ENCODE results near the gene TRMT11.
"Not testable (repeated sequence)": the region's sequence is repeated elsewhere in the genome, so short reads cannot be mapped to it uniquely, and the experiment has no call there.

The TRMT11 gene

DNA sequence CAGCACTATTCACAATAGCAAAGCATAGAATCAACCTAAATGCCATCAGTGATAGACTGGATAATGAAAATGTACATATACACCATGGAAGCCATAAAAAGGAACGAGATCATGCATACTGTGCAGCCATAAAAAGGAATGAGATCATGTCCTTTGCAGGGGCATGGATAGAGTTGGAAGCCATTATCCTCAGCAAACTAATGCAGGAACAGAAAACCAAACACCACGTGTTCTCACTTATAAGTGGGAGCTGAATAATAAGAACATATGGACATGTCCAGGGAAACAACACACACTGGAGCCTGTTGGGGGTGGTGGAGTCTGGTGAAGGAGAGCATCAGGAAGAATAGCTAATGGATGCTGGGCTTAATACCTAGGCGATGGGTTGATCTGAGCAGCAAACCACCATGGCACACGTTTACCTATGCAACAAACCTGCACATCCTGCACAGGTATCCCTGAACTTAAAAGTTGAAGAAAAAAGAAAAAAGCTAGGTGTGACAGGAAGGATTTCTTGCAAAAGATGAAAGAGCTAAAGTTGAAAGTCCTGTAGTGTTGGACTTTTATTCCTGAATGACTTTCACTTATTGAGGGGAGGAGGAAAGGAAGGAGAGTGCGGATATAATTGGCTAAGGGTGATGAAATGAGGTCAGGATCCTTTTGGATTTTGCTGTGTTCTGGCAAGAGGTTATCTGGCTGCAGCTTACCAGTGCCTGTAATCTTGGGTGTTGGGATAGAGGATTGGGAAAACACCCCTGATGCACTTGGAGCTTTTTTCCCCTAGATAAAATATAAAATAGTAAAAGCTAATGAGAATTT lies 8.5 kb downstream of the TRMT11 start:
- no peak for DNase-seq

DNA sequence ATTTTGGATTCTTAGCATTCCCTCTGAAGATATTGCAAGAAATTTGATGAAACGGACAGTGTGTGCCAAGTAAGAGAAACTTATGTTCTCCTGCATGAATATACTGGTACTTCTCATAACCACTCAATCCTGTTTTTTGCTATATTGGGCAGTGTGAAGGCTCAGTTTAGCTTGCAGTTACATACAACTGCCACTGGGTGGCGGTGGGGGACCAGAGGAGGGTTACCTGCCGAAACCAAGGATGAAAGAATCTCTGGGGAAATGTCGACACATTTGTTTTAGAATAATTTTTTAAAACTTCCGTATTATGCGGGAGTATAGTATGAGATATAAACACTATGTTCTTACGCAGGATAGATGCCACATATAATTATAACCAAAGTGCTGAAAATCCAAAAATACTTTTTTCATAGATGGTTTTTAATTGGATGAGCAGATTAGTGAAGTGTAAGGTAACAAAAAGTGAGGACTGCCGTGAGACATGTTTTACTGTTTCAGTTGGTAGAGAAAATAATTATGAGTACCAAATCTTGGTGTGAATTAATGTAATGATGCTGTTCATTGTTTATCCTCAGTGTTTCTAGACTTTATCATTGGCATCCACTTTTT lies 9.7 kb downstream of the TRMT11 start:
- DNase-seq: peak; percentile 64

DNA sequence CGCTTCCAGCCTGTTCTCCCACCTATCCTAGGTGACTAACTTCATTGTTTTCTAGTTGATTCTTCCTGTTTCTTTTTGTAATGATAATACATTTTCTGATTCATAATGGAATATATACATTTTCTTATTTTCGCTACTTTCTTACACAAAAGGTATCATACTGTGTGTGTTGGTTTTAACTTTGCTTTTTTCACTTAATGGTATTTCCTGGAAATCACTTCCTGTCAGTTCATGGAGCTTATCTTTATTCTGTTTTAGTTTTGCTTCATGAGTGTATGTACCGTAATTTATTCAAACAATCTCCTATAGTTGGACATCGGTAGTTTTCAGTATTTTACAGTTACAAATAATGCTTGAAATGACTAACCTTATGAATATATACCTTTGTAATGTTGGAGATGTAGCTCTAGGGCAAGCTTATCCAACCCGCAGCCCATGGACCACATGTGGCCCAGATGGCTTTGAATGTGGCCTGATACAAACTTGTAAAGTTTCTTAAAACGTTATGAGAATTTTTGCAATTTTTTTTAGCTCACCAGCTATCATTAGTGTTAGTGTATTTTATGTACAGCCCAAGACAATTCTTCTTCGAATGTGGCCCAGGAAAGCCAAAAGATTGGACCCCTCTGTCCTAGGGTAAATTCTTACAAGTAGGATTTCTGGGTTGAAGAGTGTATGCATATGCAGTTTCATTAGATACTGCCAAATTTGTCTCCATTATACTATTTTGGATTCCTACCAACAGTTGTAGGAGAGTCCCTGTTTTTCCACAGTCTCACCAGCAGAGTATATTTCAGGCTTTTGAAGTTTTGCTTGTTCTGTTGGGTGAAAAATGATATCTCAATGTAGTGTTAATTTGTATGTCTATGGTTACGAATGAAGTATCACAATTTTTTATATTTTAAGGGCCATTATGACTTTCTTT lies 16.7 kb downstream of the TRMT11 start:
- no peak for DNase-seq

DNA sequence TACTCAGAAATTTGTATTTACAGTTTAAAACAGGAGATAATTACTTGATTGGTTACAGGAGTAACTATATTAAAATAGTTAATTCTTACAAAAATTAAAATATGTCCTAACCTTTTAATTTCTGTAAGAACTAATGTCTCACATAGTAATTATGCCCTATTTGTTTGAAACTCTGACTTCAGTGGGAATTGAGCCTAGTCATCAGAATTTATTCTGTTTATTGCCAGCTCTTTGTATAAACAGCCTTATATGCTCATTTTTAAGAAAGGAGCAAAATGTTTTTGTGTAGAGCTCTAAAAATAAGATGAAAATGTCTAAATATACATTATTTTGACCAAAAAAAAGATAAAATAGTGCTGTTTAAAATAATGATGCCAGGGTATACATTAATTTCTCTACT lies 21.5 kb downstream of the TRMT11 start:
- DNase-seq: no peak

GRCh38 chr6:126010040-126010439 lies 23.7 kb downstream of the TRMT11 start:
- DNase-seq: no peak

GRCh38 chr6:126015863-126016262 lies 29.5 kb downstream of the TRMT11 start:
- DNase-seq: no peak

- no peak for DNase-seq
Observed at GRCh38 chr6:126016591-126016990, 30.3 kb downstream of the TRMT11 start.

DNA sequence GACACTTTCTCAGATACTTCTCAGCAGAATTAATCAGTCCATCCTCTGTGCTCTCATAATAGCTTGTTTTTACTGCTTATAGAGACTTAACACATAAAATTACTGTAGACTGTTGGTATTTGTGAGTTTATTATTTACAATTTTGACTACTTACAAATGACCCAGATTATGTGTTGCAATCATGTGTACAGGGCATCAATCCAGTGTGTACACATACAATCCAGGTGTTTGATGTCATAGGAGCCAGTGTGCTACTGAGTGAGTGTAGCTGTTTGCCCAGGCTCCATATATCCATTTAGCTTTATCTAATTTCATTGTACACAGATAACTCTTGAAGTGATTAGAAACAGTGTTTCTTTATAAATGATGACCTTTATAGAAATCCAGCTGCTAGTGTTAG lies 31.3 kb downstream of the TRMT11 start:
- no peak for DNase-seq

DNA sequence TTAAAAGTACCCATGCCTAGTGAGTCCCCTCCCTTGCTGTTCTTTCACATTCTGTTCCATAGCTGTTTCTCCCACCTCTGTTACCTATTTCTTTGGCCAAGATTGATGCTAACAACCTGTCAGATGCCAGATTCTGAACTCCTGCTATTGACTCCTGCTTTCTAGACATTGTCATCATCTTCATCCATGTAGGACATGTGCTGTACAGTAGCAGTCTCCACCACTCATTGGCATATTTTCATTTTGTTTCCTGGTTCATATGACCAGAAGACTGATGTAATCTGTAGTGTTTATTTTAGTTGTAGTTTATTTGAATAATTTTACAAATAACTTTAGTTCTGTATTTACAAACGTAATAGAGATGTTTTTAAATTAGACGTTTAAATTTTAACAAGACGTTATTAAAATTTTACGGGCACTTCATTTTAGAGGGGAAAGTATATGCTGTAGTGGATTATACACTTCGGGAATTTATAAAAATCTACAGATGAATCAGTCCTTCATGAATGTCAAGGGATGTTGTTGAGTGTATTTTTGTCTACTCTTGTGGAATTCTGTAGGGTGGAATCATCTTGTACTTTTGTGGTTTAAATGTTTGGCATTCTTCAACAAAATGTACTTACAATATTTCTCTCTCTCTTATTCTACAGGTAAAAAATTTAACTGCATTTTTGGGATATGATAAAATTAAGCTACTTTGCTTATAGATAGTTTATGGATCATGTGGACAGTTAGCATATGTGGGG lies 34.1 kb downstream of the TRMT11 start:
- DNase-seq: no peak

- DNase-seq: not testable (repeated sequence)
Observed at GRCh38 chr6:126023474-126023873, 37.1 kb downstream of the TRMT11 start.

DNA sequence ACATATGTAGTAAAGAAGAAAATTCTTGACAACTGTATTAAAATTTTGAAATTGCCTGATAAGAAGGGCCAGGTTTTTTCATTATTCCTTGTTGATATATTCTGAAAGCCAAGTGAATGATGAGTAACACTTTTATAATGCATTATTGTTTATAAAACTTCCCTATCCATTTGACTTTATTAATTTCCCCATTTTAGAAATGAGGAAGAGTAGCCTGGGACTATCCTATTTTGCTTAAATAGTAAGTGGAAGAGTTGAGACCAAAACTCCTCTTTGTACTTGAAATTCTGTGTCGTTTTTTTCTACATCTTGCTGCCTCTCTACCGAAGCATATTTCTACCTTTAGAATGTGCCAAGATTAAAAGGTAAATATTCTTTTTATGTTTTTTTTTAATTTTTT lies 39.7 kb downstream of the TRMT11 start:
- DNase-seq: no peak

DNA sequence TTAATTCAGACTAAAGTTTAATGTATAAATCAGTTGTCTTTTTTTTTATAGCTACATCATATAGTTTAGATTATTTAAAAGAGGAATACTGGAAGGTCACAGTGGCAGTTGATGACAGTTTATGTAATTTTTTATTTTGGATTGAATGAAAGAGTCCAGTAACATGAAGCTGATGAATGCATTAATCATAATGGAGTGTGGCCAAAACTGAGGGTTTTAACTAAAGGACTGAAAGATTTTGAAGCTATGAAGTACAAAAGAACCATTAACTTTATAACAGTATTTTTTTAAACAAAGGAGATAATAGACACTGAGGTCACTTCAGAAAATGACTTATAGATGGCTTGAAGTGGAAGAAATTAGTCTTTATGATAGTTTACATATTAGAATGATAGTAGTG lies 41.3 kb downstream of the TRMT11 start:
- no peak for DNase-seq

GRCh38 chr6:126030045-126030444 lies 43.7 kb downstream of the TRMT11 start:
- DNase-seq: no peak

- no peak for DNase-seq
Observed at GRCh38 chr6:126033696-126034095, 47.4 kb downstream of the TRMT11 start.

GRCh38 chr6:126034656-126035055 lies 48.3 kb downstream of the TRMT11 start:
- DNase-seq: no peak

DNA sequence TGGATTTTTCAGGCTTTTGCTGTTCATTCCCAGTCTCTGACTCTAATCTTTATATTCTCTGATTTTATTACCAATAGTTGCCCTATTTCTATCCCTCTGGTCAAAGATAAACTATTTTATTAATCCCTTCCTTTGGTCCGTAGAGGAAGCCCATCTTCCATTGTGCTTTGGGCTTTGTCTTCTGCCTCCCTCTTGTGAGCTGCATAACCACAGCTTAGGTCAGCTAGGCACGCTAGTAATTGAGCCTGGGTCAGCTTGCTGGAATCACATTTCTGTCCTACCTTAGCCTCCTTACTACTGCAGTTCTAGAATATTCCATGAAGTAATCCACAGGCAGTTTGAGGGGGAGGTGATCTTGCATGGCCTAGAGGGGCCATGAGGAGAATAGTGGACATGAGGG lies 49.4 kb downstream of the TRMT11 start:
- DNase-seq: no peak

GRCh38 chr6:126038234-126038633 lies 51.9 kb downstream of the TRMT11 start:
- no peak for DNase-seq

GRCh38 chr6:126039284-126039683 lies 52.9 kb downstream of the TRMT11 start:
- DNase-seq: no peak

- no peak for DNase-seq
Observed at GRCh38 chr6:126040394-126040793, 54.1 kb downstream of the TRMT11 start.

DNA sequence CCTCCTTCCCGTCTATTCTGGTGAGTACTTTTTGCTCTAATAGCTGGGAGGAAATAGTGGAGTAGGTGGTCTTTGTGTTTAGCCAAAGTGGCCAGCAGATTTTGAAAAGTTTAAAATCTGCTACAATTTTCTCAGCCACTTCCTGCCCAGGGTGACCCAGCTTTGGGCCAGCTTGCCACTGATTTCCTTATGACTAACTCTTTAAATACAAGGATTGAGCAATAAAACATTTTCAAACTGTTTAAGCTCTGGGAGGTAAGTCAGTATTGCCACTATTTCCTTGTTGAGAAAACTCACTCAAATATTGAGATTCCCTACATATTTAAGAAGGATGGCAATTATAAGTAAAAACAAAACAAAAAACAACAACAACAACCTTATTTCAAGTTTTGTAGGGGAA lies 54.5 kb downstream of the TRMT11 start:
- no peak for DNase-seq

DNA sequence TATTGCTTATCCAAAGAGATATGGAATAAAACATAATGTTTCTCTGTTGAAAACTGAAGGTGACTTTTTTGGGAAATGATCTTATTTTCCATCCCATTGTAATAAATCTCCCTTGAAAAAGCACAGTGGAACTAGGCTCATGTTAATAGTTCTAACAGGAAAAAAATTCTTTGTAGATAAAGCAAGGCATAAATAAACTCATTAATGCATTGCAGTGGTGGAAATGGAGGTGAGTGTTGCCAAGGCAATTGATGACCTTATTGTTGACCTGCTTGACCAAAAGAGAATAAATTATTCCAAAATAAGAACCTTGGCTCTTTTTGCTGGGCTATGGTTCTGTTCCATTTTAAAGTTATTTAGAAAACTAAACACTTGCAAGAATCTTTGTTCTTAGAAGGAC lies 55.2 kb downstream of the TRMT11 start:
- DNase-seq: no peak

GRCh38 chr6:126042001-126042419 lies 55.7 kb downstream of the TRMT11 start:
- no peak for DNase-seq

DNA sequence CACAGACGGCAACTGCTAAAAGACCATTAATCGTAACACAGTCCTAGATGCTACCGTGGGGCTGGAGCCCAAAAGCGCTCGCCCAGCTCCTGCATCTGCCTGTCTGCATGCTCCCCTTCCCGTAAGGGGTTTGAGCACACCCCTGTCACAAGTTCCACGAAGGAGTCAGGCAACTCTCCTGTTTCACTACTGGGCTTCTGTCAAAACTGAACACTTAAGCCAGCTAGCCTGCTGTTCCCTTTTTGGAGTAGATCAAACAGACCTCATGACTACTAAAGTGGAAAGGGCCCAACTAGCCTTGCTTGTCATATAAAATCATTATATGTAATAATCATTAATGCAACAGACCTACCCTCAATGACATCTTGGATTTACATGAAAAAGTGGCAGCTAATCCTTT lies 61.3 kb downstream of the TRMT11 start:
- no peak for DNase-seq
